HepG2 (cell line): Measurements from ENCODE around the gene SMIM14. TPM values are rescaled to one million over a fixed set of nuclear protein-coding genes. Genes with fewer than 3 reads are reported as not detected.

Source experiments
- AGO1 ChIP-seq: fragments of 200-400 bp; formaldehyde crosslinking; IDR thresholded peaks from 2 replicates; pipeline ENCODE4 v1.6.1; 2017; ENCODE audit warnings: mild to moderate bottlenecking, low read depth, low read length, moderate library complexity; ENCODE audit not compliant: poor library complexity, severe bottlenecking
- CENPBD1 ChIP-seq: sonication (generic); formaldehyde crosslinking; IDR thresholded peaks from 2 replicates; pipeline ENCODE4 v1.8.0; 2022; ENCODE audit warnings: missing genetic modification reagents, low read depth, mild to moderate bottlenecking, borderline replicate concordance
- DR1 ChIP-seq: sonication (generic); formaldehyde crosslinking; IDR thresholded peaks from 2 replicates; pipeline ENCODE4 v1.8.0; 2021; ENCODE audit warnings: mild to moderate bottlenecking, missing genetic modification reagents, inconsistent platforms
- HDAC2 ChIP-seq: sonication (generic); formaldehyde crosslinking; IDR thresholded peaks from 2 replicates; pipeline ENCODE4 v1.4.0; 2020; ENCODE audit warnings: missing genetic modification reagents
- IKZF4 ChIP-seq: sonication (generic); formaldehyde crosslinking; IDR thresholded peaks from 2 replicates; pipeline ENCODE4 v1.5.1; 2020; ENCODE audit warnings: borderline replicate concordance, mild to moderate bottlenecking, low read depth, missing genetic modification reagents; ENCODE audit errors: not compliant biosample characterization
- LRRFIP1 ChIP-seq: sonication (generic); formaldehyde crosslinking; conservative IDR thresholded peaks from 2 replicates; pipeline ENCODE4 v1.4.0; 2020; ENCODE audit warnings: missing genetic modification reagents
- MED13 ChIP-seq: sonication (generic); formaldehyde crosslinking; IDR thresholded peaks from 2 replicates; pipeline ENCODE4 v1.5.0; 2020; ENCODE audit warnings: missing genetic modification reagents
- MYNN ChIP-seq: sonication (generic); formaldehyde crosslinking; IDR thresholded peaks from 2 replicates; pipeline ENCODE4 v1.4.0; 2020; ENCODE audit warnings: mild to moderate bottlenecking, low read depth, missing genetic modification reagents
- PCBP2 ChIP-seq: fragments of 200-400 bp; formaldehyde crosslinking; optimal IDR thresholded peaks from 2 replicates; pipeline ENCODE3; 2018; ENCODE audit warnings: low read length, low read depth; ENCODE audit not compliant: poor library complexity, severe bottlenecking
- RNF219 ChIP-seq: sonication (generic); formaldehyde crosslinking; IDR thresholded peaks from 2 replicates; pipeline ENCODE4 v1.5.0; 2020; ENCODE audit warnings: mild to moderate bottlenecking, missing genetic modification reagents
- TFDP1 ChIP-seq: IDR thresholded peaks from 2 replicates; pipeline ENCODE4 v1.6.1; 2016; ENCODE audit warnings: missing compliant biosample characterization, missing genetic modification reagents, borderline replicate concordance
- ZNF136 ChIP-seq: sonication (generic); formaldehyde crosslinking; IDR thresholded peaks from 2 replicates; pipeline ENCODE4 v1.8.1; 2022; ENCODE audit warnings: low read depth, mild to moderate bottlenecking, moderate library complexity, missing genetic modification reagents
- ZNF468 ChIP-seq: sonication (generic); formaldehyde crosslinking; IDR thresholded peaks from 2 replicates; pipeline ENCODE4 v1.8.0; 2022; ENCODE audit warnings: mild to moderate bottlenecking, moderate library complexity, missing genetic modification reagents
- ZNF503 ChIP-seq: sonication (generic); formaldehyde crosslinking; IDR thresholded peaks from 2 replicates; pipeline ENCODE4 v1.4.0; 2020; ENCODE audit warnings: missing genetic modification reagents
- ZNF574 ChIP-seq: sonication (generic); formaldehyde crosslinking; IDR thresholded peaks from 2 replicates; pipeline ENCODE4 v1.4.0; 2020; ENCODE audit warnings: missing genetic modification reagents
- ZSCAN12 ChIP-seq: sonication (generic); formaldehyde crosslinking; IDR thresholded peaks from 2 replicates; pipeline ENCODE4 v1.9.0; 2021; ENCODE audit warnings: mild to moderate bottlenecking, missing genetic modification reagents
- polyA plus RNA-seq, 8 experiments: library from polyadenylated mRNA; depleted of rRNA in 3 of 8; stranded (reverse) in 7 of 8; unstranded in 1 of 8; fragments of >200 nt; fragmentation: Illumina TruSeq in 4 of 8; extraction: Trizol in 4 of 8; gene quantifications; 2 replicates each; pipeline versions ENCODE4 v1.2.1 to v1.2.3, GENCODE V29; 2011 to 2016; ENCODE audit warnings: low read depth in 4 of 8, missing spikeins in 1 of 8, mixed read lengths in 1 of 8; ENCODE audit not compliant: insufficient read depth in 1 of 8
- total RNA-seq, 5 experiments: library from RNA; depleted of rRNA; stranded (reverse); fragments of >200 nt; fragmentation: Illumina TruSeq; extraction: Trizol; gene quantifications; 2 replicates each; pipeline ENCODE4 v1.2.3, GENCODE V29; 2016; ENCODE audit warnings: low read depth in 1 of 5

SMIM14 gene
- total and polyA plus RNA-seq, 2 of the 13 experiments (the other 11 are each of a cell fraction or from before 2014, with no cell fraction given): 16.3 to 28.1 TPM

GRCh38 chr4:39638354-39639239 lies at the start of gene SMIM14 (continued):
- TF ChIP-seq LRRFIP1 (CRISPR knock-in tag) (no peak), IKZF4 (CRISPR knock-in tag) (no peak), MED13 (CRISPR knock-in tag) (peak; percentile 66), ZNF574 (peak; percentile 87), ZNF468 (CRISPR knock-in tag) (no peak), ZSCAN12 (no peak), TFDP1 (peak; percentile 96; the same call in 1 of the 2 replicates), RNF219 (CRISPR knock-in tag) (no peak), HDAC2 (CRISPR knock-in tag) (peak; percentile 81), PCBP2 (no peak), MYNN (CRISPR knock-in tag) (no peak), ZNF503 (0 out of 2 replicates have a peak, but pooled peaks have one; percentile 69), ZNF136 (CRISPR knock-in tag) (peak; percentile 88; the same call in 1 of the 2 replicates), AGO1 (no peak), CENPBD1 (CRISPR knock-in tag) (no peak), DR1 (CRISPR knock-in tag) (peak; percentile 91)
